Measurements from ENCODE around the gene GRB10.

Gene GRB10

DNA sequence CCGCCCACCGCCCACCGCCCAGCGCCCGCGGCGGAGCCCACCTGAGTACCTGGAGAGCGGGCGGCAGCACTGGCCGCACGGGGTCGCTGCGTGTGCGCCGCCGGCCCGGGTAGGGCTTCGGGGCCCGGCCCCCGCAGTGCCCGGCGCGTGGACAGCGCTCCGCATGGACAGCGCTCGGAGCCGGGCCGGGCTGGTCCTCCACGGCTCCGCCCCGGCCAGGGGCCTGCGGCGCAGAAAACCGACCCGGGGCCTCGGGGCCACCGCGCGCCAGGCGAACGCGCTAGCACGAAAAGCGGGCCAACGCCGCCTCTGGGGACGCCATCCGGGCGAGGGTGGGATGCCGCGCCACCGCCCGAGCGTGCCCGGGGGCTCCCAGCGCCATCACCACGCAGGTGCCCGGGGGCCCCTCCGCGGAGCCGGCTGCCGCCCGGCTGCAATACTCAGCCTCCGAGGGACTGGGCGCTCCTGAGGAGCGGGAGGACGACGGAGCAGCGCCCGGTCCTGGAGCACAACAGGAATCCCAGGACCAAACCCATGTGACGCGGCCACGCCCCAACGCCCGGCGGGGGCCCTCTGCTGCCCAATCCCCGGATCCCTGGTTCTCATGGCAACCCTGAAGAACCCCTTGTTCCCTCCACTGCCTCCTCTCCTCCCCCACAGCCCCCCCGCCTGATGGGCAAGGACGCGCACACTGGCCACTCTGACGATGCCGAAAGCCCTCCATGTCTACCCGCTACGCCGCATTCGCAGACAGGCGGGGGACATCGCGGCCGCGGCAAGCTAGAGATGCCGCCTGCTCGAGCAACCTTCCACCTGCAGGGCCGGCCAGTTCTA lies at the start of gene GRB10:
GRB10 (minus strand) TSS at position 522 of the 834 bp plus-strand sequence. CDS start 50,574 bp downstream, outside the sequence.
- FAIRE-seq, result no peak

DNA sequence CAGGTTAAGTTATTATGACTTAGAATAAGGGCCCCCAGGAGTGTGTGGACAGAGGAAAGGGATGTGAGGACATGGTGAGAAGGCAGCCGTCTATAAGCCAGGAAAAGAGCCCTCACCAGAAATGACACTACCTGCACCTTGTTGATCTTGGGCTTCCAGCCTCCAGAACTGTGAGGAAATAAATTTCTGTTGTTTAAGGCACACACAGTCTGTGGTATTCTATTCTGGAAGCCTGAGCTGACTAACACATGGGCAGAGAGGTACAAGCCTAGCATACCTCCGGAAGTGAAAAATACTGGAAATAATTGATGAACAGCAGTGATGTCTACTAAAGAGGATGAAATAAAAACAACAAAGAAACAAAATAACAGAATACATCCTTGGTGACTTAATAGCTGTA lies 46.1 kb upstream of the GRB10 start:
- no peak for FAIRE-seq

- no peak for FAIRE-seq
Measured at GRCh38 chr7:50828116-50828515, 45.4 kb upstream of the GRB10 start.

GRCh38 chr7:50827281-50827680 lies 44.6 kb upstream of the GRB10 start:
- no peak for FAIRE-seq

DNA sequence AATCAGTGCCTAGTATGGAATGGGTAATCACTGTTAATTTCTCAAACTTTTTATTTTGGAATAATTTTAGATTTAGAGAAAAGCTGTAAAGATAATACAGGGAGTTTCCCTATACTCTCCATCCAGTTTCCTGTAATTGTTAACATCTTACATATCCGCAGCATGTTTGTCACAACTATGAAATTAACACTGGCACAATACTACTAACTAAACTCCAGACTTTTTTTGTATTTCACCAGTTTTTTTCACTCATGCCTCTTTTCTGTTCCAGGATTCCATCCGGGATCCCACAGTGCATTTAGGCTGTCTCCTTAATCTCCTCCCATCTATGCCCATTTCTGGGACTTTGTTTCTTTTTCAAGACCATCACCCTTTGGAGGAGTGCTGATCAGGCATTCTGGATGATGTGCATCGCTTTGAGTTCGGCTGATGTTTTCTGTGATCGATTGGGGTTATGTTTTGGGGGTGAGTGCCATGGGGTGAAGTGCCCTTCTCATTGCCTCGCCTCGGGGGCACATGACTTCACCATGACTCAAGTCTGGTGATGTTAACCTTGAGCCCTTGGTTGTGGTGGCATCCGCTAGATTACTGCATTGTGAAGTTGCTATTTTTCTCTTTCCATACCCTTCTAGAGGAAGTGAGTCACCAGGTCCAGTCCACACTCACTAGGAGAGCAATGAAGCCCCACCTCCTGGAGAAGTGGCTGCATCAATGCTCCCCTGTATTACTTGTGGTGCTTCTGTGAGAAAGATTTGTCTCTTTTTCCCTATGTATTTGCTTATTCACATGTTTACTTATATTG lies 43.9 kb upstream of the GRB10 start:
- FAIRE-seq, result no peak

- no peak for FAIRE-seq
Measured at GRCh38 chr7:50825465-50825864, 42.8 kb upstream of the GRB10 start.

GRCh38 chr7:50824882-50825281 lies 42.2 kb upstream of the GRB10 start:
- FAIRE-seq, result no peak

- no peak for FAIRE-seq
Measured at GRCh38 chr7:50822706-50823105, 40.0 kb upstream of the GRB10 start.

DNA sequence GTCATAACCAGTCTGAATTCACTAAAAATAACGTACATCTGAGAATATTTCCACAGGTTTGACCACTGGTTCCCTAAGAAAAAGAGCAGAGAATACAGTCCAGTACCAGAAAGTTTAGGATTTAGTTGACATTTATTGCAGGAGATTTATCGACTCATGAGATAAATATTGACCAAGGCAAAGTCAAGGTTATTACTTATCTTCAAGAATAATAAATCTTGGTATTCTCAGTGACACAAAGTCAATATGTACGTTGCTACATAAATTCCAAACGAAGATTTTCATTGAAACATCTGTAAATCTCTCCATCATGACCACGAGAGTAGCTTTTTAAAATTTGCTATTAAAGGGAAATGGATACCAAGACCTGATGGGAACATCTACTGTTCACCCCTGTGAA lies 39.4 kb upstream of the GRB10 start:
- FAIRE-seq, result no peak

GRCh38 chr7:50821457-50822008 lies 38.8 kb upstream of the GRB10 start:
- FAIRE-seq, result no peak

GRCh38 chr7:50818324-50818723 lies 35.6 kb upstream of the GRB10 start:
- no peak for FAIRE-seq

- FAIRE-seq, result no peak
Measured at GRCh38 chr7:50817561-50817960, 34.9 kb upstream of the GRB10 start.

GRCh38 chr7:50815138-50815537 lies 32.4 kb upstream of the GRB10 start:
- FAIRE-seq, result no peak

DNA sequence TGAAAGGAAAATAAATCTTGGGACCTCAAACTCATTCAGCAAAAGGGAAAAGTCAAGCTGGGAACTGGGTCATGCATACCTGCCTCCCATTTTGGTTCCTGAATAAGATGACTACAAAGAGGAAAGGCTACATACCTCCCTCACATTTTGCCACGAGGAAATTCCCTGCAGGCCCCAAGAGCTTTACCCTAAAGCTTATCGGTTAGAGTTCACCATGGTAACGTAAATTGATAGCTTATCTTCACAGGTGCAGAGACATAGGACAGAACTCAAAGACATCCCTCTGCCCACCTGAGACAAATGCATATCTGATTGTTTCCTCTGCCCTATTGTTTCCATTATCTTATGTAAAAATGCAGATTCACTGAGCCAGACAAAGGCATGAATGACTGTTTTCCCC lies 31.5 kb upstream of the GRB10 start:
- FAIRE-seq, result no peak

- FAIRE-seq, result no peak
Measured at GRCh38 chr7:50812841-50813475, 30.3 kb upstream of the GRB10 start.

DNA sequence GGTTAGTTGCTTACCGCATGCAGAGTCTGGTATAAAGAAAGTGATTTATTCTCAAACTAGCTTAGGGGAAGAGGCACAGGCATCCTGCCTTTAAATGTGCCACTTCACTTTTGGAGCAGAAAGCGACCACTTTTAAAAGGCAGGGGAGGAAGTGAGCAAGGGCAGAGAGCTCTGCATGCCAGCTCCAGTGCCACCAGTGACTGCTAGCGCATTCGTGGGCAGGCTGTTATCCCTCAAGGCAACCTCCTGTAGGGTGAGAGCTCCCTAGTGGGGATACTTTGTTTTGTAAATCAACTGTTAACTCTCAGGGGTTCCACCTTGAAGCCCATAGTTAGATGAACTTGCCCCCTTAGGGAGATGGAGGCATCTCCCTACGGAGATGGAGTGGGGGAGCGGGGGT lies 29.4 kb upstream of the GRB10 start:
- FAIRE-seq, result no peak

DNA sequence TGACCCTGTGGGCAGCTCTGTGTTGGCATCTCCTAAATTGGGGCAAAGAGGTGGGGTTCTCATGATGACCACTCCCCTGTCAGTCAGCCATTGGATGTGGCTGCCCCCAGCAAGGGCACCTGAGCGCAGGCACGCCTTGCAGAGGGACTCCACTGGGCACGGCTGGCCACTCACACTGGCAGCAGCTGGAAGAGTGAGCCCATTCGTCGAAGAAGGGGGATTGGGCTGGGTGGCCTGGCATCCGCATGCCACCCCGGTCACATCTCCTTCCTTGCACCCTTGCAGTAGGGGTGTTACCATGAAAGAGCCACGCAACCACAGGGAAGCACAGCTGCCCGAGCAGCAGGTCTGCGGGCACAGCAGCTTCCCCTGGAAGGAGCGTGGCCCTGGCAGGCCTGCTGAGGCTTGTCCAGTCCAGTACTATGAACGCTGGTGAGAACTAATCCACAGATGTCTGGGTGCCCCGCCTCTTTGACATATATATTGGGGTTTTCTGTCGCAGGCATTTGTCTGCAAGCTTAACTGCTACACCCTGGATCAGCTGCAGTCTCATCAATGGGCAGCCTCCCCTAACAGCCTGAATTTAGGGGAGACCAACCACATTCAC lies 25.7 kb upstream of the GRB10 start:
- FAIRE-seq, result no peak

DNA sequence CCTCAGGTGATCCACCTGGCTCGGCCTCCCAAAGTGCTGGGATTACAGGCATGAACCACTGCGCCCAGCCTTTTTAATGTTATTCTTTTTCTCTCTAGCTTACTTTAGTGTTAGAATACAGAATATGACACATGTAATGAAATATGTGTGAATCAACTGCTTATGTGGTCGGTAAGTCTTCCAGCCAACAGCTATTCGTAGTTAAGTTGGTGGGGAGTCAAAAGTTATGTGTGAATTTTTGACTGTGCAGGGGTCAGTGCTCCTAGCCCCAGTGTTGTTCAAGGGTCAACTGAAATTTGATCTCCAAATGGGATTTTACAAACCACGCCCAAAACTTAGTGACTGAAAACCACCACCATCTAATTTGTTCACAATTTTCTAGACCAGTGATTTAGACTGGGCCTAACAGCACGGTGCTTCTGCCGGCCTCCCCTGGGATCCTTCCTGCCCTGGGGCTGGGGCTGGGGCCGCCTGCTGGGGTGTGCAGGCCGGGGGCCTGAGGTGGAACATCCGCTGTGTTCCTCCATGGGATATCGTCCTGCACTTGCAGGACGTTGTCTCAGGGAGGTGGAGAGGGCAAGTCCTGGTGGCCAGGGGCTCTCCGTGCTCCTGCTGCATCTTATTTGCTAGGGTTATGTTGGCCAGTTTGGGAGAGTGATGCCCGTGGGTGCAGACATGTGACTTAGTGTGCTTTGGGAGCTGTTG lies 24.5 kb upstream of the GRB10 start:
- FAIRE-seq, result no peak

GRCh38 chr7:50806143-50806542 lies 23.4 kb upstream of the GRB10 start:
- no peak for FAIRE-seq

GRCh38 chr7:50805447-50806125 lies 22.9 kb upstream of the GRB10 start:
- FAIRE-seq, result no peak

Measured in A204.1 (cell line).